HFF-Myc (cell line): Measurements from ENCODE around the gene ZNF662.

Source experiments
- DNase-seq: peaks from one replicate; pipeline ENCODE4 v3.0.0-alpha.2; 2011; ENCODE audit warnings: low read depth; ENCODE audit errors: extremely low read depth
- H3K4me3 ChIP-seq: replicated peaks from 2 replicates; pipeline ENCODE4 v1.5.1; 2011; ENCODE audit warnings: low read depth, mild to moderate bottlenecking, control low read depth, low read length
- TF ChIP-seq, protein P1 (sequence below): IDR thresholded peaks from 2 replicates; pipeline ENCODE4 v1.5.1; 2012; ENCODE audit warnings: mild to moderate bottlenecking, low read depth, low read length, control low read depth; ENCODE audit errors: missing control alignments

ZNF662 gene

DNA sequence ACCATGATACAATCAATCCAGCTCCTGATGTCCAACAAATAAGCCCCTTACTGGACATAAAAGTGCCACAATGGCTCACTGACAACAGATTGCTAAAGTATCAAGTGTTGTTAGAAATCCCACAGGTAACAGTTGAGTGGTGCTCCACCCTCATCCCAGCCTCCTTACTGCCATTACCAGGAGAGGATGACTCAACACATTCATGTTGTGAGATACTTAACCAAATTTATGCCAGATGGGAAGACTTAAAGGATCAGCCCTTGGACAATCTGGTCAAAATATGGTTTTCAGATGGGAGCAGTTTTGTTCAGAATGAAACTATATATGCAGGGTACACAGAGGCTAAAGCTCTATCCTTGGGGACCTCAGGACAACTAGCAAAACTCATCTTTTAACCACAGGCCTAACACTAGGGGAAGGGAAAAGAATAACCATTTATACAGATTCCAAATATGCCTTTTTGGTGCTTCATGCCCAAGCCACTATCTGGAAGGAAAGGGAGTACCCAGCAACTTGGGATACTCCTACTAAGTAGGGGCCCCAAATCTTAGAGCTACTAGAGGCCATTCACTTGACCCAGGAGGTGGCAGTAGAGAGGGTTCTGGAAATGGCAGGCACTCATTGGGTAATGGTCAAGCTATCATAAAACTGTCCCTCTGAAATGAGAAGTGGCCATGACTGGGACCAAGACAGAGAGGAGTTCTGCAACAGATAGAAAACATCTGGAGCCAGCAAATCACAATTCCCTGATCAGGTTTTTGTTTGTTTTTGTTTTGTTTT lies 6.9 kb upstream of the ZNF662 start:
- DNase-seq, result peak; percentile 31
- no peak overlapping the region for H3K4me3 ChIP-seq
- TF ChIP-seq, protein P1, sequence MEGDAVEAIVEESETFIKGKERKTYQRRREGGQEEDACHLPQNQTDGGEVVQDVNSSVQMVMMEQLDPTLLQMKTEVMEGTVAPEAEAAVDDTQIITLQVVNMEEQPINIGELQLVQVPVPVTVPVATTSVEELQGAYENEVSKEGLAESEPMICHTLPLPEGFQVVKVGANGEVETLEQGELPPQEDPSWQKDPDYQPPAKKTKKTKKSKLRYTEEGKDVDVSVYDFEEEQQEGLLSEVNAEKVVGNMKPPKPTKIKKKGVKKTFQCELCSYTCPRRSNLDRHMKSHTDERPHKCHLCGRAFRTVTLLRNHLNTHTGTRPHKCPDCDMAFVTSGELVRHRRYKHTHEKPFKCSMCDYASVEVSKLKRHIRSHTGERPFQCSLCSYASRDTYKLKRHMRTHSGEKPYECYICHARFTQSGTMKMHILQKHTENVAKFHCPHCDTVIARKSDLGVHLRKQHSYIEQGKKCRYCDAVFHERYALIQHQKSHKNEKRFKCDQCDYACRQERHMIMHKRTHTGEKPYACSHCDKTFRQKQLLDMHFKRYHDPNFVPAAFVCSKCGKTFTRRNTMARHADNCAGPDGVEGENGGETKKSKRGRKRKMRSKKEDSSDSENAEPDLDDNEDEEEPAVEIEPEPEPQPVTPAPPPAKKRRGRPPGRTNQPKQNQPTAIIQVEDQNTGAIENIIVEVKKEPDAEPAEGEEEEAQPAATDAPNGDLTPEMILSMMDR, result peak; percentile 11

DNA sequence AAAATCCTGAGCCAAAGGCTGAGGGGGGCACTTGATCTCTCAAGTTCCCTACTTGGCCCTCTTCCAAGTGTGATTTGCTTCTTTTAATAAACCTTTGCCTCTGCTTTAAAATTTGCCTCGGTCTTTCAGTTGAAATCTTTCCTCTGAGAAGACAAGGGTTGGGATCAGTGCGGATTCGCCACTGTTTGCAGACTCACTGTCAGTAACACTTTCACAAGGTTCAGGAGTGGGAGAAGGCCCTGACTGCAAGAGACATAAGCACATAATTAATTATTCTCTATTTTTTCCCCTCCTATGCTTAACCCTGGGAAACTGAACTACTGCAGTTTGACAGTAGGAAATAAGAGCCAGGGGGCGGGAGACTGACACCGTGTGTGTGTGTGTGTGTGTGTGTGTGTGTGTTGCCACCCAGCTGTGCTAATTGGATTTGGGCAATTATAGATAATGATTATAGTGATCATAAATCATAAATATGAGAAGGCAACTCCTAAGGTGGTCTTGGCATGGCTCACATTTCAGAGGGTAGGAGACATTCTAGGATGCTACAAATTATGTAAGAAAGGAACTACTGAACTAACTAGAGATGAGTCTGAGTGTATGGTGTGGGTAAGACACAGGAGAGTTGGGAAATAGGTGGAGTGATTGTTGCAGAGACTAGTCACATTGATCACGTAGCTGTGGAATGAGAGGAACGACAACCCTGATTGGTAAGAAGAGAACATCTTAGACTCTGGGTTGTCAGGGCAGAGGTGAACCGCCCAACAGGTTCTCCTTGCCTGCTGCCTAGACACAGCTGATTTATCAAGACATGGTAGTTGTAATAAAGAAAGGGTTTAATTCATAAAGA lies 5.5 kb upstream of the ZNF662 start:
- TF ChIP-seq, protein P1, result no peak
- no peak for DNase-seq
- no peak overlapping the region for H3K4me3 ChIP-seq

DNA sequence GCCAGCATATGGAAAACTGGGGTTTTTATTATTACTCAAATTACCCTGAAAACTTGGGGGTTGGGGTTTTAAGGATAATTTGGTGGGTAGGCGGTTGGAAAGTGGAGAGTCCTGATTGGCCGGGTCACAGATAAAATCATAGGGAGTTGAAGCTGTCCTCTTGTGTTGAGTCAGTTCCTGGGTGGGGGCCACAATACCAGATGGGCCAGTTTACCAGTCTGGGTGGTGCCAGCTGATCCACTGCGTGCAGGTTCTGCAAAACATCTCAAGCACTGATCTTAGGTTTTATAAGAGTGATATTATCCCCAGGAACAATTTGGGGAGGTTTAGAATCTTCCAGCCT lies 4.9 kb upstream of the ZNF662 start:
- TF ChIP-seq, protein P1, result no peak
- DNase-seq, result no peak
- no peak overlapping the region for H3K4me3 ChIP-seq

DNA sequence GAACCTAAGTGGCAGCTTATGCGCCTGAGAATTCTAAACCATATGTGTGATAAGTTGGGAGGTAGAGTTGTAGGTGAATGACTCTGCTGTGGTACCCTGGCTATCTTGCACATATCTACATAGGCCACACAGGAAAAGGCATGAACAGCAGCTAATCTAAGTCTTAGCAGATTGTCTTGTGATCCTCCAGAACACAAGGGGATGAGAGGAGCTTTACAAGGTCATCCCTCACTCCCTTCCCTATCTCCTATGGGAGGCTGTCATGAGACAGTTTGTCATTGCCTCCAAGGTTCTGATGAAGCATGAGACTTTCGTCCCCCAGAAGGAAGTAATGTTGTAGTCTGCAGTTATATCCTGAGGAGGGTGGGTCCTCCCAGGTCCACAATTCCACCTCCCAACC lies 3.7 kb upstream of the ZNF662 start:
- no peak for DNase-seq
- no peak overlapping the region for H3K4me3 ChIP-seq
- TF ChIP-seq, protein P1, result no peak

DNA sequence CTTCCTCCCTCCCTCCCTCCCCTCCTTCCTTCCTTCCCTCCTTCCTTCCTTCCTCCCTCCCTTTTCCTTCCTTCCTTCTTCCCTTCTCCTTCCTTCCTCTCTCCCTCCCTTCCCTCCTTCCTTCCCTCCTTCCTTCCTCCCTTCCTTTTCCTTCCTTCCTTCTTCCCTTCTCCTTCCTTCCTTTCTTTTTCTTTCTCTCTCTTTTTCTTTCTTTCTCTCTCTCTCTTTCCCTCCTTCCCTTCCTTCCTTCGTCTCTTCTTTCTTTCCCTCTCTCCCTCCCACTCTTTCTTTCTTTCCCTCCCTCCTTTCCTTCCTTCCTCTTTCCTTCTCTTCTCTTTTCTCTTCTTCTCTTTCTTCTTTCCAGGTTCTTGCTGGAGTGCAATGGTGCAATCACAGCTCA lies 1.9 kb upstream of the ZNF662 start:
- DNase-seq, result no peak
- H3K4me3 ChIP-seq, result no peak overlapping the region
- TF ChIP-seq, protein P1, result no peak

DNA sequence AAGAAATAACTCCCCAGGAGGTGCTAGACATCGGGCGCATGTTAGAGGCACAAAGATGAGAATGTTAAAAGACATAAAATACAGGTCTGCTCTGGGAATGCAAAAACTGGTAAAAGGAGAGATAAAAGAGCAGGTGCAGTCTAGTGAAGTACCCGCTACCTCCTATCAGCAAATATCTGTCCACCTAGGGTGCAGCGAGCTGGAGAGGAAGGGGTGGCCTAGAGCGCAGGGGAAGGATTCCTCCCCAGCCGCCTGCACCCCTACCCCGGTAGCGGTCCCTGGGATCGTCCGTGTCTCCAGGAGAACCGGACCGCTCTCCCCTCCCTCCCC lies 237 bp upstream of the ZNF662 start:
- no peak for DNase-seq
- TF ChIP-seq, protein P1, result no peak
- H3K4me3 ChIP-seq, result peak overlapping the region; percentile 32
